WI38 (cell line): ENCODE measurements around the gene FBXO38.

Experiments
- H3K4me3 ChIP-seq: 2 replicates; pipeline ENCODE4 v1.5.1; 2011; ENCODE audit warnings: low read depth, mild to moderate bottlenecking, control low read depth, low read length
- TF ChIP-seq, protein P1 (sequence below): IDR thresholded peaks from 2 replicates; pipeline ENCODE4 v1.5.1; 2012; ENCODE audit warnings: low read depth, mild to moderate bottlenecking, control low read depth, low read length

The FBXO38 gene

GRCh38 chr5:148408092-148408491, 24.3 kb downstream of the FBXO38 start:
- H3K4me3 ChIP-seq = no peak overlapping the region
- TF ChIP-seq, protein P1, sequence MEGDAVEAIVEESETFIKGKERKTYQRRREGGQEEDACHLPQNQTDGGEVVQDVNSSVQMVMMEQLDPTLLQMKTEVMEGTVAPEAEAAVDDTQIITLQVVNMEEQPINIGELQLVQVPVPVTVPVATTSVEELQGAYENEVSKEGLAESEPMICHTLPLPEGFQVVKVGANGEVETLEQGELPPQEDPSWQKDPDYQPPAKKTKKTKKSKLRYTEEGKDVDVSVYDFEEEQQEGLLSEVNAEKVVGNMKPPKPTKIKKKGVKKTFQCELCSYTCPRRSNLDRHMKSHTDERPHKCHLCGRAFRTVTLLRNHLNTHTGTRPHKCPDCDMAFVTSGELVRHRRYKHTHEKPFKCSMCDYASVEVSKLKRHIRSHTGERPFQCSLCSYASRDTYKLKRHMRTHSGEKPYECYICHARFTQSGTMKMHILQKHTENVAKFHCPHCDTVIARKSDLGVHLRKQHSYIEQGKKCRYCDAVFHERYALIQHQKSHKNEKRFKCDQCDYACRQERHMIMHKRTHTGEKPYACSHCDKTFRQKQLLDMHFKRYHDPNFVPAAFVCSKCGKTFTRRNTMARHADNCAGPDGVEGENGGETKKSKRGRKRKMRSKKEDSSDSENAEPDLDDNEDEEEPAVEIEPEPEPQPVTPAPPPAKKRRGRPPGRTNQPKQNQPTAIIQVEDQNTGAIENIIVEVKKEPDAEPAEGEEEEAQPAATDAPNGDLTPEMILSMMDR = no peak

DNA sequence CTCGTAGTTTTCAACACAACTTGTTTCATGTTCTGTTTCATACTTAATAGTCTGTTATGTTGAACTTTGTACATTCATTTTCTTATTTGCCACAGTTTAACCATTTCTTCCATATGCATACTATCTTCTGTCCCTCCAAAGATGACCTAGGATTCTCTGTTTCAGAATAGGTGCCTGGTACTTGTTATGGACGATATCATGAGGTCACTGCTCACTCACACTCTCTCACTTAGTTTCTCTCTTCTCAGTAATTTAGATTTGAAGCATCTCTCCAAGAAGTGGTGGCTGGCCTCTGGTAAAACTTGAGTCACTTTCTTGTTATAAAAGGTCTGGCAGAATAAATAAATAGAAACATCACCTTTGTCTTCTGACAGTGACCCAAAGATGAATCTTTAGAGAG, 28.4 kb downstream of the FBXO38 start:
- no peak overlapping the region for H3K4me3 ChIP-seq
- TF ChIP-seq, protein P1 = no peak

GRCh38 chr5:148414833-148415232, 31.1 kb downstream of the FBXO38 start:
- H3K4me3 ChIP-seq = no peak overlapping the region
- TF ChIP-seq, protein P1 = no peak

- H3K4me3 ChIP-seq = no peak overlapping the region
- TF ChIP-seq, protein P1 = no peak
These were observed 32.7 kb downstream of the FBXO38 start for GRCh38 chr5:148416416-148416815.

DNA sequence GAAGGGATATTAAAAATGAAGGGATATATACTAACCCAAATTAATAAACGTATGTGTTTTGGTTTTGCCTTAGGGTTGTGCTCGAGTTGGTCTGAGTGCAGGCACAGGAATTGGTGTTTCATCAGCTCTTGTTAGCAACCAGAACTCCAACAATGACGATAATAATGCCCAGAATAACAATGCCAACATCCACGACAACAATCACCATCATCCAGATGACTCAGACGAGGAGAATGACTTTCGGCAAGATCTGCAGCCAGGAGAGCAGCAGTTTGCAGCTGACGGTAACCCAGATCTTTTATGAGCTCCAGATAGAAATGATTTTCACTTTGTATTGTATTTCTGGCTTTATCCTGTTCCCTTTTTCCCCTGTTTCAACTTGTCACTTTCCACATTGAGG, 33.2 kb downstream of the FBXO38 start:
- no peak overlapping the region for H3K4me3 ChIP-seq
- TF ChIP-seq, protein P1 = no peak

GRCh38 chr5:148418511-148418910, 34.8 kb downstream of the FBXO38 start:
- no peak overlapping the region for H3K4me3 ChIP-seq
- TF ChIP-seq, protein P1 = no peak

DNA sequence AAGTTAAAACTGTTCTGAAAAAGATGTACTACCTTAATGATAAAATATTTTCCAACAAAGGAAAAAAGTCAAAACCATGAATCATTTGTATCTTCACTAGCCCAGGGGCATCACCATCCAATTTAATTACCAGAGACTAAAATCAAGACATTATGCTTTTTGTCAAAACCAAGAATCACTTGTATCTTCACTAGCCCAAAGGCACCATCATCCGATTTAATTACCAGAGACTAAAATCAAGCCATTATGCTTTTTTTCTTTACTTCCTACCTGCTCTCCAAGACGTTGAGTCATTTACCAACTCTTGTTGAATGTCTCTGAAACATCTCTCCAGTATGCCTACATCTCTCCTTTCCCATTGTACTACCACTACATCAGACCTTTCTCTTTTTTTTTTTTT, 37.9 kb downstream of the FBXO38 start:
- TF ChIP-seq, protein P1 = no peak

More for the DNA sequence above, 37.9 kb downstream of the FBXO38 start:
- no peak overlapping the region for H3K4me3 ChIP-seq
